RWPE1 (cell line): Measurements from ENCODE around the gene PRSS2.

Experiments
- CTCF ChIA-PET: fragments of 350-600 bp; sonication (Branson Sonifier 250); formaldehyde crosslinking; extraction: SDS; loops from one replicate; lab custom pipeline; 2021; lab: Yijun Ruan, JAX
- POLR2A ChIA-PET: fragments of 400-600 bp; formaldehyde crosslinking; extraction: SDS; loops from one replicate; lab custom pipeline; 2020; ENCODE audit warnings: antibody characterized with exemption; ENCODE audit not compliant: low non-redundant PET; lab: Yijun Ruan, JAX
- DNase-seq: peaks from one replicate; pipeline ENCODE4 v3.0.0; 2012; ENCODE audit warnings: low spot score
- H3K27ac ChIP-seq: fragments of 450-650 bp; 2 replicates; pipeline ENCODE4 v1.5.1; 2017
- TF ChIP-seq, protein P1 (sequence below): fragments of 450-650 bp; conservative IDR thresholded peaks from 2 replicates; pipeline ENCODE4 v1.5.1; 2017; ENCODE audit warnings: low read depth, mild to moderate bottlenecking

Gene PRSS2

GRCh38 chr7:142819530-142819929, 48.8 kb downstream of the PRSS2 start:
- ChIA-PET CTCF (no interaction called here), POLR2A (no interaction called here)
- TF ChIP-seq, protein P1, sequence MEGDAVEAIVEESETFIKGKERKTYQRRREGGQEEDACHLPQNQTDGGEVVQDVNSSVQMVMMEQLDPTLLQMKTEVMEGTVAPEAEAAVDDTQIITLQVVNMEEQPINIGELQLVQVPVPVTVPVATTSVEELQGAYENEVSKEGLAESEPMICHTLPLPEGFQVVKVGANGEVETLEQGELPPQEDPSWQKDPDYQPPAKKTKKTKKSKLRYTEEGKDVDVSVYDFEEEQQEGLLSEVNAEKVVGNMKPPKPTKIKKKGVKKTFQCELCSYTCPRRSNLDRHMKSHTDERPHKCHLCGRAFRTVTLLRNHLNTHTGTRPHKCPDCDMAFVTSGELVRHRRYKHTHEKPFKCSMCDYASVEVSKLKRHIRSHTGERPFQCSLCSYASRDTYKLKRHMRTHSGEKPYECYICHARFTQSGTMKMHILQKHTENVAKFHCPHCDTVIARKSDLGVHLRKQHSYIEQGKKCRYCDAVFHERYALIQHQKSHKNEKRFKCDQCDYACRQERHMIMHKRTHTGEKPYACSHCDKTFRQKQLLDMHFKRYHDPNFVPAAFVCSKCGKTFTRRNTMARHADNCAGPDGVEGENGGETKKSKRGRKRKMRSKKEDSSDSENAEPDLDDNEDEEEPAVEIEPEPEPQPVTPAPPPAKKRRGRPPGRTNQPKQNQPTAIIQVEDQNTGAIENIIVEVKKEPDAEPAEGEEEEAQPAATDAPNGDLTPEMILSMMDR, result no peak
- no peak overlapping the region for H3K27ac ChIP-seq
- no peak for DNase-seq

- POLR2A ChIA-PET, result no interaction called here
- DNase-seq, result no peak
- CTCF ChIA-PET, result no interaction called here
- TF ChIP-seq, protein P1, result no peak
- H3K27ac ChIP-seq, result no peak overlapping the region
Measured at GRCh38 chr7:142822714-142823113, 51.9 kb downstream of the PRSS2 start.
